Measurements from ENCODE around the gene PARD3B. TPM values are rescaled to one million over a fixed set of nuclear protein-coding genes. Genes with fewer than 3 reads are reported as not detected.

The PARD3B gene
- total and polyA plus RNA-seq, 3 donors from 2014 or later = 14.6 to 36.8 (median 29.6) TPM

DNA sequence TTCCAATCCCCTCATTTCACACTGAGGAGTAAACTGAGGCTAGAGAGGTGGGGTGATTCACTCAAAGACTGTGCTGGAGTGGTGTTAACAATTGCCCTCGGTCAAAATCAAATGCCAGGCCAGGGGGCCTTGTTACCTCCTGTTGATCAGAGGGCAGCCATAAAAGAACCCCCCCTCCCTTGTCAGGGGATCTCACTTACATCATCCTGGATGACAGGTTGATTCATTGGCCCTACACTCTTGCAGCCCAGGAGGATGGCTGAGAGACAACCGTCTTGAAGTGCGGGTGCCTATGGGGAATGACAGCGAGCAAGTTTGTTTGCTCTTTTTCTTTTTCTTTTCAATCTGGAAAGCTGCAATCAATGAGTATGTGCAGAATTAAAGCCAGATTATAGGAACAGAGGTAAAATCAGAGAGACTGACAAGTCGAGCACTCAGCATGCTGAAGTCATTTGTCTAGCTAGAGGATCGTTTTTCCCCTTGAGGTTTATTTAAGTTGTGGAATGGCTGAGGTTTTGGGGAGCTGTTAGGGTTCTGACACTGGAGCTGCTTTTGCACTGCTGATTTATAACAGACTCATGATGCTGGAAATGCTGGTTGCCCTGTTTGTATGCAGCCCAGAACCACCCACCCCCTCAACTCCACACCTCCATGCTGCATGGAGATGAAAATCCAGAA is 1110.6 kb downstream of the PARD3B start:
- intact Hi-C loops (cut with DNase I; ENCODE audit: low total_unique reads) = no loop called here
- TF ChIP-seq, protein P1, sequence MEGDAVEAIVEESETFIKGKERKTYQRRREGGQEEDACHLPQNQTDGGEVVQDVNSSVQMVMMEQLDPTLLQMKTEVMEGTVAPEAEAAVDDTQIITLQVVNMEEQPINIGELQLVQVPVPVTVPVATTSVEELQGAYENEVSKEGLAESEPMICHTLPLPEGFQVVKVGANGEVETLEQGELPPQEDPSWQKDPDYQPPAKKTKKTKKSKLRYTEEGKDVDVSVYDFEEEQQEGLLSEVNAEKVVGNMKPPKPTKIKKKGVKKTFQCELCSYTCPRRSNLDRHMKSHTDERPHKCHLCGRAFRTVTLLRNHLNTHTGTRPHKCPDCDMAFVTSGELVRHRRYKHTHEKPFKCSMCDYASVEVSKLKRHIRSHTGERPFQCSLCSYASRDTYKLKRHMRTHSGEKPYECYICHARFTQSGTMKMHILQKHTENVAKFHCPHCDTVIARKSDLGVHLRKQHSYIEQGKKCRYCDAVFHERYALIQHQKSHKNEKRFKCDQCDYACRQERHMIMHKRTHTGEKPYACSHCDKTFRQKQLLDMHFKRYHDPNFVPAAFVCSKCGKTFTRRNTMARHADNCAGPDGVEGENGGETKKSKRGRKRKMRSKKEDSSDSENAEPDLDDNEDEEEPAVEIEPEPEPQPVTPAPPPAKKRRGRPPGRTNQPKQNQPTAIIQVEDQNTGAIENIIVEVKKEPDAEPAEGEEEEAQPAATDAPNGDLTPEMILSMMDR (IDR thresholded peaks at IDR 0.05) = no peak
- no peak for TF ChIP-seq POLR2A (IDR thresholded peaks at IDR 0.05)
- 79 to 83% methylated on average over 6 of the region's 6 CpGs for WGBS, 2 donors
- Histone ChIP-seq H3K9me3 (no peaks in the 10 kb centered on the region), H3K4me1 (no peaks in the 10 kb centered on the region), H3K27ac (no peak overlapping the region), H3K4me3 (no peak overlapping the region), H3K27me3 (no peaks in the 10 kb centered on the region), H3K36me3 (ENCODE audit: low read depth, missing control alignments) (no peaks in the 10 kb centered on the region)
- DNase-seq = no peak

DNA sequence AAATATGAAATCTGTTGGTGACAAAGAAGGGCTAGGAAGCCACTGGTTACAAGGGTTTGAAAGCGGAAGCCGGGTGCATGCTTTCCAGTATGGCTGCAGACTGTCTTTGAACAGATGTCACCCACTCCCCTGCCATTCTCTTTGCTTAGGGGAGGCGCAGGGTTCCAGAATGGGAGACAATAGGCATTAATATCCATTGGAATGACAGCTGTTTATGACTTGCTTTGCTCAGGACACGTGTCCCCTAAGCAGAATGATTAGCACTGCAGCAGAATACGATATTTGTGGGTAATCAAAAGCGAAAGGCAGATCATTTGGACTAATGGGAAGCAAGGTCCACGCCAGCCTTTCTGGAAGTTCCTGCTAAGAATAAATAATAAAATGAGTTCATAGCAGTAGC is 1111.2 kb downstream of the PARD3B start:
- no peak for DNase-seq
- Histone ChIP-seq H3K36me3 (ENCODE audit: low read depth, missing control alignments) (no peaks in the 10 kb centered on the region), H3K27me3 (no peaks in the 10 kb centered on the region), H3K4me1 (no peaks in the 10 kb centered on the region), H3K9me3 (no peaks in the 10 kb centered on the region), H3K27ac (no peak overlapping the region), H3K4me3 (no peak overlapping the region)
- WGBS, 2 donors = 87 to 90% methylated on average over 7 of the region's 7 CpGs
- no peak for TF ChIP-seq POLR2A (IDR thresholded peaks at IDR 0.05)
- TF ChIP-seq, protein P1 (IDR thresholded peaks at IDR 0.05) = no peak
- intact Hi-C loops (cut with DNase I; ENCODE audit: low total_unique reads) = no loop called here

DNA sequence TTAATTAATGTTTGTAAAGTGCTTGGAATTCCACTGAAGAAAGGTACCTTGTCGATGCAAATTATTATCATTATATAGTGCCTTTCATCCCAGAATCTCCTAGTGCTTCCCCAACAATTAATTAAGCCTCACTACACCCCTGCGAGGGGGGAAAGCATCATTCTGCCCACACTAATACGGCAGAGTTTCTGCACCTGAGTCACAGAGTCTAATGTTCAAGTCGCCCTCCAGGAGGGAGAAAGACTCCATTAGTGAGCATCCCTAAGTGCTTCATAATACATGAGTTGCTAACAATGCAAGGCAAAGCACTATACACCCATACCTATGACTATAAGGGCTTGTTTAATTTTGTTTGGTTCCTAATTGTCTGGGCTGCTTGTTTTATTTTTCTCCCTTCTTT is 1111.7 kb downstream of the PARD3B start:
- WGBS, 2 donors = 70 to 77% methylated on average over 4 of the region's 4 CpGs
- H3K9me3 ChIP-seq = no peaks in the 10 kb centered on the region
- H3K27ac ChIP-seq = no peak overlapping the region
- no peaks in the 10 kb centered on the region for H3K27me3 ChIP-seq
- intact Hi-C loops (cut with DNase I; ENCODE audit: low total_unique reads) = no loop called here
- no peak for DNase-seq
- H3K4me3 ChIP-seq = no peak overlapping the region
- no peaks in the 10 kb centered on the region for H3K4me1 ChIP-seq
- no peak for TF ChIP-seq POLR2A (IDR thresholded peaks at IDR 0.05)
- TF ChIP-seq, protein P1 (IDR thresholded peaks at IDR 0.05) = no peak
- H3K36me3 ChIP-seq (ENCODE audit: low read depth, missing control alignments) = no peaks in the 10 kb centered on the region

DNA sequence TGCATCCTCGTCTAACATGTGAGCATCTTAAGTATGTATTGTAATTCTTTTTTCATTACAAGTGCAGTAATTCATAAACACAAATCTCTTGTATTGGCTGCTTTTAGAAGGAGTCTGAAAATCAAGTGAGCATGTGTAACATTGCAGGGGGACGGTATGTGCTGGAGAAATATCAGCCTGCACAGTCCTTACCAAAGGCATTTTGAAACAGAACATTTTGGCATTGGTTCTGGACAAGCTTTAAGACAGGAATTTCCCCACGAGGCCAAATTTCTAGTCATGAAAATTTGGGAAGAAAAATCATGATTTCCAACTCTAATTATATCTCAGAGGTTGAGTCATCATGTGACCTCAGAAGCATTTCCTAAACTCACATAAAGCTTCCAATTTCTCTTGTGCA is 1112.3 kb downstream of the PARD3B start:
- Histone ChIP-seq H3K4me3 (no peak overlapping the region), H3K9me3 (no peaks in the 10 kb centered on the region), H3K27ac (no peak overlapping the region), H3K36me3 (ENCODE audit: low read depth, missing control alignments) (no peaks in the 10 kb centered on the region), H3K4me1 (no peaks in the 10 kb centered on the region), H3K27me3 (no peaks in the 10 kb centered on the region)
- peak; percentile 31 for DNase-seq
- WGBS, 2 donors = 41 to 61% methylated on average over 3 of the region's 3 CpGs
- intact Hi-C loops (cut with DNase I; ENCODE audit: low total_unique reads) = no loop called here
- TF ChIP-seq, protein P1 (IDR thresholded peaks at IDR 0.05) = no peak
- TF ChIP-seq POLR2A (IDR thresholded peaks at IDR 0.05) = no peak

DNA sequence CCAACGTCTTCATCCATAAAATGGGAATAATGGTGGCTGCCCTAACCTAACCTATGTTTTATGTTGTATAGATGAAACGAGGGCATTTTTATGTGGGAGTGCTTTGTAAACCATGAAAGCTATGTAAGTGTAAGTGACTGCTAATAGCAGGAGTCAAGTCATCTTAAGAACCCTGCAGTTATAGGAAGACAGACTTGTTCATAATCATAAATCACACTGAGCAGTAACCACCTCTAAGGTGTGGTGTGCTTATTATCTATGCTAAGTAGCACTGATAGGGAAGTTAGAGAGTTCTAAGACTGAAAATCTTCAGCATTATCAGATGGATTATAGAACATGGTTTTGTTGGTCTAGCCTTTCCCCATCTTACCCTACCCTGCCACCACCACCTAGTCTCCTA is 1112.8 kb downstream of the PARD3B start:
- no peaks in the 10 kb centered on the region for H3K4me1 ChIP-seq
- H3K27me3 ChIP-seq = no peaks in the 10 kb centered on the region
- no peaks in the 10 kb centered on the region for H3K9me3 ChIP-seq
- H3K27ac ChIP-seq = no peak overlapping the region
- no peak for TF ChIP-seq POLR2A (IDR thresholded peaks at IDR 0.05)
- TF ChIP-seq, protein P1 (IDR thresholded peaks at IDR 0.05) = no peak
- intact Hi-C loops (cut with DNase I; ENCODE audit: low total_unique reads) = no loop called here
- H3K36me3 ChIP-seq (ENCODE audit: low read depth, missing control alignments) = no peaks in the 10 kb centered on the region
- H3K4me3 ChIP-seq = no peak overlapping the region
- DNase-seq = no peak
- 77 to 80% methylated on average over 2 of the region's 2 CpGs for WGBS, 2 donors
